Muscle of back (tissue), 11 donors: ENCODE data around the gene FAM124A. TPM values are rescaled to one million over a fixed set of nuclear protein-coding genes. Genes with fewer than 3 reads are reported as not detected.
"Not testable (repeated sequence)": the region's sequence is repeated elsewhere in the genome, so short reads cannot be mapped to it uniquely, and the experiment has no call there.

ENCODE experiments used
- DNase-seq, 3 donors: peaks; one replicate each; pipeline versions ENCODE4 v3.0.0 to v3.0.0-alpha.2; 2013
- polyA plus RNA-seq, 10 donors: library from polyadenylated mRNA; unstranded; fragments of 120-200 nt; gene quantifications; one replicate each; pipeline ENCODE4 v1.2.1, GENCODE V29; 2013; ENCODE audit not compliant: insufficient read length in 10 of 10

FAM124A gene
- polyA plus RNA-seq, 10 donors: 1.3 to 3.3 (median 1.7) TPM

- peak in 2 of 3 donors; percentile 13 to 29 for DNase-seq
These were observed 44.4 kb downstream of the FAM124A start for GRCh38 chr13:51266642-51267041.

DNA sequence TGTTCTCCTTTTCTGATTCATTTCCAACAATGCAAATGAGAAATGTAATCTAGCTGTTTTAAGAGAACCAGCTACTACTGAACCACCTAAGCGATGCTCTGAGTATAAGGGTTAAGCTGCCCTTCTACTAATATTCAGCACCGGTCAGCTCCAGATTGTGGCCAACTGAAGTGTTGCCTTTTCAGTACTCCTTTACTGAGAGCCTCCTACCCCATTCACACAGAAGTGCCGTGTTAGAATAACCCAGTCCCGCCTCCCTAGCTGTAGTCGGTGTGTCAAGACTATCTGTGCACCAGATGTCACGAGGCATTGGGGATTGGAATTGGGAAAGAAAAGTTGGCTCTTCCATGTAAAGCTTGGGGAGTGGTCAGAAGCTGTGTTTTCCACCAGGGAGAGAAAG, 45.4 kb downstream of the FAM124A start:
- DNase-seq: no peak

DNA sequence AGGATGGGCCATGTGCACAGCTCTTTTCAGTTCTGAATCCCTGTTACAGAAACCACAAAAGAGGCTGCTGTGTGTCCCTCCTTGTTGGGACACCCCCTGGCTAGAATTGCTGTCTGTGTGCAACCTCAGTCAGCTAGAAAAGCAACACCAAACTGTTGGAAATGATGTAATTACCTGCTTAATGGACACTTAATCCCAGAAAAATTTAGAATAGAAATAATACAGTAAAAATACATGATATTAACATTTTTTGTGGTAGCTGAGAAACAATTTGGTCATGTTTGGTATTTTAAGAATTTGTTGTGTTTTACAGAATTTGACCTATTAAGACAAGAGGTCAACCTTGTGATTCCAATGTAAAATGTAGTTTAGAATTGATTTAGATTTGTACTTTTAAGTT, 46.8 kb downstream of the FAM124A start:
- no peak for DNase-seq

- peak in 2 of 3 donors; percentile 22 to 23 for DNase-seq
These were observed 48.6 kb downstream of the FAM124A start for GRCh38 chr13:51270623-51271415.

- no peak for DNase-seq
These were observed 49.4 kb downstream of the FAM124A start for GRCh38 chr13:51271528-51272085.

DNA sequence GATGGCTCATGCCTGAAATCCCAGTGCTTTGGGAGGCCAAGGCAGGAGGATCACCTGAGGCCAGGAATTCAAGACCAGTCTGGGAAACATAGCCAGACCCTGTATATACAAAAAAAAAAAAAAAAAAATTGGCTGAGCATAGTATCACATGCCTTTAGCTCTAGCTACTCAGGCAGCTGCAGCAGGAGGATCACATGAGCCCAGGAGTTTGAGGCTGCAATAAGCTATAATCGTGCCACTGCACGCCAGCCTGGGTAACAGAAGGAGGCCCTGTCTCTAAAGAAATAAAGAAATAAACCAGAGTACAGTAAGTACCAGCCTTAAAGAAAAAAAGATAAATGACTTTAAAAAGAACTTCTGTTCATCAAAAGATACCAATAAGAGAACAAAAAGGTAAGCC, 52.9 kb downstream of the FAM124A start:
- DNase-seq: no peak

GRCh38 chr13:51276636-51277035, 54.4 kb downstream of the FAM124A start:
- DNase-seq: no peak

- DNase-seq: no peak
These were observed 55.7 kb downstream of the FAM124A start for GRCh38 chr13:51277928-51278327.

GRCh38 chr13:51278426-51279130, 56.4 kb downstream of the FAM124A start:
- DNase-seq: no peak

DNA sequence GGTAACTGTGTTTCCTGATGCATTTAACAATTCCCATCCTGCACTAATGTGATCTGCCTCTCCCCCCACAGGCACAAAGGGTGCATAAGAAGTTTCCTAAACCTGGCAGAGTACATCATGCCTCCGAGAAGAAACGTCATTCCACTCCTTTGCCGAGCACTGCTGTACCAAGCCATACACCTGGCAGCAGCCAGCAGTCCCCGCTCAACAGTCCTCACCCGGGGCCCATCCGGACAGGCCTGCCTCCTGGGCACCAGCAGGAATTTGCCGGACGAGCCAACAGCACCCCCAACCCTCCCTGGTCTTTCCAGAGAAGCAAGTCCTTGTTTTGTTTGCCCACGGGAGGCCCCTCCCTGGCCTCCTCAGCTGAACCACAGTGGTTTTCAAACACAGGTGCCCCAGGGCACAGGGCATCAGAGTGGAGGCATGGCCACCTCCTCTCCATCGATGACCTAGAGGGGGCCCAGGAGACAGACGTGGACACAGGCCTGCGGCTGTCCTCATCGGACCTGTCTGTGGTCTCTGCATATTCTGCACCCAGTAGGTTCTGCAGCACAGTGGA, 58.3 kb downstream of the FAM124A start:
- no peak for DNase-seq

GRCh38 chr13:51282322-51282721, 60.1 kb downstream of the FAM124A start:
- no peak for DNase-seq

DNA sequence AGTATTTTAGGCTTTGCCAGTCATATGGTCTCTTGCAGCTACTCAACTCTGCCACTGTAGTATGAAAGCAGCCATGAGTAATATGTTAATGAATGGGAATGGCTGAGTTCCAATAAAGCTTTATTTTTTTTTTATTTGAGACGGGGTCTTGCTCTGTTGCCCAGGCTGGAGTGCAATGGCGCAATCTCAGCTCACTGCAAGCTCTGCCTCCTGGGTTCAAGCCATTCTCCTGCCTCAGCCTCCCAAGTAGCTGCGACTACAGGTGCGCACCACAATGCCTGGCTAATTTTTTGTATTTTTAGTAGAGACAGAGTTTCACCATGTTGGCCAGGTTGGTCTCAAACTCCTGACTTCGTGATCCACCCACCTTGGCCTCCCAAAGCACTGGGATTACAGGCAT, 60.7 kb downstream of the FAM124A start:
- not testable (repeated sequence) for DNase-seq

DNA sequence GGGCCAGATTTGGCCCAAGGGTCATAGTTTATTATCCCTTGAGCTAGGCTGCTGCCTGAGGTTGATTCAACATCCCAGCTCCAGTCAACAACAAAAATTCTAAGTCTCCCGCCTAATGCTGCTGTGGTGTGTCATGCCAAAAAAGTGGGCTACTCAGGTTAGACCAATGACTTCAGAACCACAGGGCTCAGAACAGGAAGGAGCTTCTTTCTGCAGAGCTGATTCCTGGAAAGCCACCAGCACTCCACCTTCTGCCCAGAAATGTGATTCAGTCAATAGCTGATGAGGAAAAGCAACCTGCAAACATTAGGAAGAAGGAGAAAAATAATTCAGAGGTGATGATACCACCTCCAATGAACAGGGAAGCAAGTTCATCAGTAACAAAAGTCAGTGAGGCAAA, 61.2 kb downstream of the FAM124A start:
- no peak for DNase-seq

DNA sequence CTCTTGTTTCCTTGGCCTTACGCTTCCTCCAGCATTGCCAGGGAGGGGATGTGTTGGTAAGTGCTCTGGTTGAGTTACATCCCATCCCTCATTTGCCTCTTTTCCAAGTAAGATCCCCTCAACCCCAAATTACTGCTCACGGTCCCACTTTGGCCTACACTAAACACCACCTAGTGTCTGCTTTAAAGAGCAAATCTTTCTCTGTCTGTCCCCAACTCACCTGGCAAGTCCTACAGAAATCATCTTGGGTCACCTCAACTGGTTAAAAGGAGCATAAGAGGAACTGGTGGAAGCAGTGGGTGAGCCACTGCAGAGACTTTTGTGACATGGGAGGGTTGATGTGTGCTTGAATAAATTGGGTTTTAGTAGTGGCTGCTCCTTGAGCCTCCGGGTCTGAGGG, 62.1 kb downstream of the FAM124A start:
- DNase-seq: no peak

DNA sequence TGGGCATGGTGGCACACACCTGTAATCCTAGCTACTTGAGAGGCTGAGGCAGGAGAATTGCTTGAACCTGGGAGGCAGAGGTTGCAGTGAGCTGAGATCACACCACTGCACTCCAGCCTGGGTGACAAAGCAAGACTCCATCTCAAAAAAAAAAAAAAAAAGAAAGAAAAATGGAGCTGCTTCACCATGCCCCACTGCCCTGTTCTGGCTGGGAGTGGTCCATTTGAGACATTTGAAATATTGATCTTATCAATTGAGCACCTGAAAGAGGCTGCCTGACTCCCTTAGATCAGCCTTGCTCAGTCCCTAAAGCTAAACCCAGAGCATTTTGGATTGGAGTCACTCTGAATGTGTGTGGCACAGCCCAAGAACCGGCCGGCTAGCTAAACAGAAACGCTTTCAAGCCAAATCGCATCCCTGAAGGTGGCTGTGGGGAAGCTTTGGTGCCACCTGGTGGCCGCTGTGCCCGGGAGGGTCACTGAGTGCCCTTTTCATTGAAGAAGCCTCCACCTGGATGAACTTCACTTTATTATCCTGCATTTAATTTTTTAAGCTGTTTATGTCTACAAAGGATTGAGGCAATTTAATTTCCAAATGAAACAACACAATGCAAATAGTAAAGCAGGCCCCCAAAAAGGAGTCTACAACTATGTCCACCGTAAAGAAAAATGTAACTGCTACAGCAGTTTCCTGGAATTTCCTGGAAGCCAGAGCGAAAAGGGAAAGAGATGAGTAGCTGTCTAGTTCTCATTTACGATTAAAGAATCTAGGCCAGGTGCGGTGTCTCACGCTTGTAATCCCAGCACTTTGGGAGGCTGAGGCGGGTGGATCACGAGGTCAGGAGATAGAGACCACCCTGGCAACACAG, 64.2 kb downstream of the FAM124A start:
- DNase-seq: peak; percentile 52 to 85 (median 78)

DNA sequence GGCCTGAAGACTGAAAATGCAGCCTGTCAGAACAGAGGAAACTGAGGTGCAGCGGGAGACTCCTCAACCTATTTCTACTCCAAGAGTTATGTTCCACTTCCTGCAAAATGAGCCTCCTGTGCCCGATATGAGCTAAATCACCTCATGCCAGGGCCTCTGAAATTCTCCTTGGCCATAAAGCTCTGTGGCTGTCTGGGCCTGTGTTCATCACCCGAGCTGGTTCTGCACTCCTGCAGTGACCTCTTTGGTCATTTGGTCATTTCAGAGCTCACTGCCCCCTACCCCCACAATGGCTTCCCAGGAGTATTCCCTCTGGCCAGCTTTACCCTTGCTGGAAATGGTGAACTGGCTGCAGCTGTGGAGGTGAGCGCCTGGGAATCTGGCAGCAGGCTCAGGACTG, 65.6 kb downstream of the FAM124A start:
- DNase-seq: no peak

DNA sequence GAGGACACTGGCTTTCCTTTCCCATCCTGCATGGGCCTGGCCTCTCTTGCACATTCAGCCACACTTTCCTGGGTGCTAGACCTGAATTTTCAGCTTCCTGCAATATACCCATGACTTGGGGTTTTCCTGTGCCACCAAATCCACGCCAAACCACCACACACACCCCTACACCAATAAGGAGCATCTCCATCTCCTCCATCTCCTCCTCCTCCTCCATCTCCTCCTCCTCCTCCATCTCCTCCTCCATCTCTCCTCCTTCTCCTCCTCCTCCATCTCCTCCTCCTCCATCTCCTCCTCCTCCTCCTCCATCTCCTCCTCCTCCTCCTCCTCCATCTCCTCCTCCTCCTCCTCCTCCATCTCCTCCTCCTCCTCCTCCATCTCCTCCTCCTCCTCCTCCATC, 66.1 kb downstream of the FAM124A start:
- not testable (repeated sequence) for DNase-seq

GRCh38 chr13:51291341-51291740, 69.1 kb downstream of the FAM124A start:
- no peak for DNase-seq

DNA sequence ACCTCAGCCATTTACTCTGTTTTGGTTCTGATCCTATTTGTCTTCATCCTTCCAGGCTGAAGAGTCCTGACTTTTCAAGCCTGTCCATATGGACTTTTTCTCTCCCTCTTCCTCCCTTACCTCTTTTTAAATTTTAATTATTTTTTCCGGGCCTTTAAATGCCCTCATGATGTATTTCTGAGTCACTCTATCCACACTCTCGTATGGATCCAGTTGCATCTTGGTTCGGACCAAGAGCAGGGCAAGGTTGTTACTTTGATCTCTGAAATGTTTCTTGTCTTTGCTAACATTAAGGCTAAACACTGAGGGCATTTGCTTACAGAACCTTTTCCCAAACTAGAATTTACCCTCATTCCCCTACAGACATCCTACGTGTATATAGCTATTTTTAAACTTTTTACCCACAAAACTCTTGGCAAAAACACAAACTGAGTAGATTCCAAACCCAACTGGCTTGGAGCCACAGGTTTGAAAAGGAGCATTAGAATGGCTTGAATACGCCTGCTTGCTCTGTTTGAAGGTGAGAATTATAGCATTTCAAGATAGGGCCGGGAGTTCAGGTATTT, 69.9 kb downstream of the FAM124A start:
- DNase-seq: no peak

GRCh38 chr13:51297556-51297955, 75.4 kb downstream of the FAM124A start:
- no peak for DNase-seq

- DNase-seq: no peak
These were observed 76.6 kb downstream of the FAM124A start for GRCh38 chr13:51298812-51299211.
